RWPE2 (cell line): ENCODE measurements around the gene EMC7.

ENCODE experiments used
- ATAC-seq: fragments of 200-7000 bp; cut with Tn5 transposase; 3 replicates; pipeline ENCODE4 v1.9.1; 2021; ENCODE audit warnings: low read depth
- DNase-seq: peaks from one replicate; pipeline ENCODE4 v3.0.0-alpha.2; 2020; ENCODE audit warnings: low spot score
- H3K27ac ChIP-seq: fragments of 450-650 bp; 2 replicates; pipeline ENCODE4 v1.5.1; 2017; ENCODE audit warnings: mild to moderate bottlenecking; ENCODE audit not compliant: poor library complexity, severe bottlenecking
- H3K27me3 ChIP-seq: fragments of 250-450 bp; sonication (Bioruptor Pico); 2 replicates; pipeline ENCODE4 v1.5.1; 2021; ENCODE audit warnings: mild to moderate bottlenecking, moderate library complexity; ENCODE audit not compliant: insufficient read depth, poor library complexity, severe bottlenecking
- H3K36me3 ChIP-seq: fragments of 250-450 bp; sonication (Bioruptor Pico); 2 replicates; pipeline ENCODE4 v1.5.1; 2020; ENCODE audit warnings: low read depth, mild to moderate bottlenecking, moderate library complexity
- H3K4me1 ChIP-seq: fragments of 250-450 bp; sonication (Bioruptor Pico); 2 replicates; pipeline ENCODE4 v1.5.1; 2021; ENCODE audit warnings: mild to moderate bottlenecking, moderate library complexity; ENCODE audit not compliant: insufficient read depth, poor library complexity, severe bottlenecking
- H3K4me3 ChIP-seq: fragments of 250-450 bp; sonication (Bioruptor Pico); 2 replicates; pipeline ENCODE4 v1.5.1; 2021; ENCODE audit warnings: mild to moderate bottlenecking, moderate library complexity; ENCODE audit not compliant: severe bottlenecking
- H3K9me3 ChIP-seq: fragments of 250-450 bp; sonication (Bioruptor Pico); 2 replicates; pipeline ENCODE4 v1.5.1; 2021; ENCODE audit warnings: mild to moderate bottlenecking, moderate library complexity; ENCODE audit not compliant: severe bottlenecking
- CTCF ChIP-seq: fragments of 450-650 bp; IDR thresholded peaks from one replicate; pipeline ENCODE4 v1.5.1; 2017; ENCODE audit warnings: mild to moderate bottlenecking, moderate library complexity; ENCODE audit not compliant: poor library complexity, severe bottlenecking

The EMC7 gene

DNA sequence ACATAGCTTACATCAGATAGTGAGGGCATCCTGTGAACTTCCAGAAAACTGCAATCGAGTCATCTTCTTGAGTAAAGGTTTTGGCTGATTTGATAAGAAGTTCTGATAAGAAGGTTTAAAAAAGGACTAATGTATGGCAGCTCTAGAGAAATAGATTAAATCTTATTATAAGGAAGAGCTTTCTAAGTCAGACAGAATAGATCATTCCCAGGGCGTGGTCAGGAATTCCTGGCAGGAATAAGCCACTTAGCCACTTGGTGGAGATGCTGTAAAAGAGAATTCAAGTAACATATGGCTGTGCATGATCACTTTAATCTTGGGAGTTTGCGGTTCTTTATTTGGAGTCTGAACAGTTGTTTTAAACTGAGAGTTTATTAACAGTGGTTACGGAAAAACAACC lies 17.6 kb upstream of the EMC7 start:
- no peaks in the 10 kb centered on the region for H3K36me3 ChIP-seq
- no peak overlapping the region for H3K4me3 ChIP-seq
- peak; percentile 66 for TF ChIP-seq CTCF
- DNase-seq (no peak), ATAC-seq (peak; percentile 59)
- H3K27me3 ChIP-seq: no peaks in the 10 kb centered on the region
- H3K27ac ChIP-seq: no peak overlapping the region
- peaks cover 9% of the 10 kb centered on the region for H3K4me1 ChIP-seq
- H3K9me3 ChIP-seq: no peaks in the 10 kb centered on the region

DNA sequence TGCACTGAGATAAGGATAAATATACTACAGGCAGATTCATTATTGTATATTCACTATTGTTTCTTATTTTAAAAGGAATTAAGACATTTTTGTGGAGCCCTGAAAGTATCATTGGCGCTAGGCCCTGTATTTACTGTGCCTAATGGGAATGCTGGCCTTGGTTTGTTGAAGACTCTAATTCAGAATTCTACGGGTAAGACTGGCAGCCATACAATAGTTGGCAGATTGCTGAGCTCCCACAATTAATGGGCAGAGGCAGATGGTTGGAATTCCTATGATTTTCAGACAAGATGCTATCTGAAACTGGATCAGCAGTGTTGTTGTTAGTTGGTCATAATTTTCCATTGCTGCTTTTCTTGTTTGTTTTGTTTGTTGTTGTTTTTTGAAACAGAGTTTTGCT lies 15.0 kb upstream of the EMC7 start:
- Histone ChIP-seq H3K27me3 (no peaks in the 10 kb centered on the region), H3K9me3 (no peaks in the 10 kb centered on the region), H3K4me1 (no peaks in the 10 kb centered on the region), H3K36me3 (no peaks in the 10 kb centered on the region), H3K27ac (no peak overlapping the region), H3K4me3 (no peak overlapping the region)
- no peak for ATAC-seq
- no peak for TF ChIP-seq CTCF
- no peak for DNase-seq

DNA sequence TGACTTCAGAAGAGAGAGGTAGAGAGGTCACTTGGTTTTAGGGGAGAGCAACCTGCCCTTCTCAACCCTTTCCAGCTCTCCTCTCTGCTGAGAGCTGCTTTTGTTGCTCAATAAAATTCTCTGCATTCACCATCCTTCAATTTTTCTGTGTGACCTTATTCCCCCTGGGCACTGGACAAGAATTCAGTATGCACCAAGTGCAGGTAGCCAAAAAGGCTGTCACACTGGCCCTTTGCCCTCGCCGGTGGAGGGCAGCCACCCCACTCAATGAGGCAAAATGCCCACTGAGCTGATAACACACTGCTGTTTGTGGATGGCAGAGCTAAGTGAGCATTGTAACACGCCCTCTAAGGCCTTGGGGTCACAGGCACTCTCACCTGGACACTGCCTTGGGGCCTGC lies 13.1 kb upstream of the EMC7 start:
- Histone ChIP-seq H3K4me1 (no peaks in the 10 kb centered on the region), H3K4me3 (no peak overlapping the region), H3K36me3 (no peaks in the 10 kb centered on the region), H3K27ac (no peak overlapping the region), H3K9me3 (no peaks in the 10 kb centered on the region), H3K27me3 (no peaks in the 10 kb centered on the region)
- no peak for TF ChIP-seq CTCF
- no peak for ATAC-seq
- no peak for DNase-seq

DNA sequence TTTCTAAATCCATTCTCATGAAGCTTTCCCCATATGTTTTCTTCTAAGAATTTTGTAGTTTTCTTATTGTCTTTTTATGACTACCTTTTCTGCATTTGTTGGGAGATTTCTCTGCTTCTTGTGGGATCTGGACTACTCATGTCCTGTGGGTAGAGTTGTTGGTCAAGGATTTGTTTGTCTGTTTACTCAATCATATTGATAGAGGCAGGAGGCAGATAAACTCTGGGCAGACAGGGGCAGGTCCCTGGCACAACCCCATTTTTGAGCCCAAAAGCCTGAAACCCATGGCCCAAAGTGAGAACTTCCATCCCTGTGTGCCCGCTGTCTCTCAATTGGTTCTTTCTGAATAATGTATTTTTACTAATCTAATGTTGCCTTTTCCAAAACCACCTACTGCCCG lies 12.6 kb upstream of the EMC7 start:
- no peak overlapping the region for H3K4me3 ChIP-seq
- no peaks in the 10 kb centered on the region for H3K9me3 ChIP-seq
- no peak overlapping the region for H3K27ac ChIP-seq
- H3K36me3 ChIP-seq: no peaks in the 10 kb centered on the region
- DNase-seq (no peak), ATAC-seq (no peak)
- no peaks in the 10 kb centered on the region for H3K27me3 ChIP-seq
- TF ChIP-seq CTCF: no peak
- no peaks in the 10 kb centered on the region for H3K4me1 ChIP-seq

GRCh38 chr15:34111488-34111887 lies 9.8 kb upstream of the EMC7 start:
- H3K27me3 ChIP-seq: no peaks in the 10 kb centered on the region
- H3K27ac ChIP-seq: no peak overlapping the region
- no peak overlapping the region for H3K4me3 ChIP-seq
- ATAC-seq: no peak
- TF ChIP-seq CTCF: no peak
- H3K9me3 ChIP-seq: no peaks in the 10 kb centered on the region
- no peaks in the 10 kb centered on the region for H3K36me3 ChIP-seq
- H3K4me1 ChIP-seq: no peaks in the 10 kb centered on the region
- DNase-seq: no peak
